Activated CD4-positive, alpha-beta T cell treated with anti-CD3 and anti-CD28 coated beads for 1 hour (primary cell): ENCODE measurements around the gene CAPN8.
"Not testable (repeated sequence)": the region's sequence is repeated elsewhere in the genome, so short reads cannot be mapped to it uniquely, and the experiment has no call there.

ENCODE experiments used
- DNase-seq: peaks from one replicate; pipeline ENCODE4 v3.0.0-alpha.2; 2020

The CAPN8 gene

GRCh38 chr1:223524930-223525451, 140.5 kb downstream of the CAPN8 start:
- no peak for DNase-seq

GRCh38 chr1:223521150-223521549, 144.4 kb downstream of the CAPN8 start:
- DNase-seq = no peak

GRCh38 chr1:223520200-223520599, 145.3 kb downstream of the CAPN8 start:
- no peak for DNase-seq

DNA sequence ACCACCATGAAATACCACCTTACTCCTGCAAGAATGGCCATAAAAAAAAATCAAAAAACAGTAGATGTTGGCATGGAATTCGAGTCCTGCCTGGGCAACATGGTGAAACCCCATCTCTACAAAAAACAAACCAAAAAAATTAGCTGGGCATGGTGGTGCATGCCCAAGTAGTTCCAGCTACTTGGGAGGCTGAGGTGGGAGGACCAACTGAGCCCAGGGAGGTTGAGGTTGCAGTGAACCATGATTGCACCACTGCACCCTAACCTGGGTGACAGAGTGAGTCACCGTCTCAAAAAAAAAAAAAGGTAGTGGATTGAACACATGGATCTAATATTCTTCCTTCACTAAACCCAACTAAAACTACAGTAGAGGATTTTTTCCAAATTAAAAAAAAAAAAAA, 146.4 kb downstream of the CAPN8 start:
- DNase-seq = no peak

DNA sequence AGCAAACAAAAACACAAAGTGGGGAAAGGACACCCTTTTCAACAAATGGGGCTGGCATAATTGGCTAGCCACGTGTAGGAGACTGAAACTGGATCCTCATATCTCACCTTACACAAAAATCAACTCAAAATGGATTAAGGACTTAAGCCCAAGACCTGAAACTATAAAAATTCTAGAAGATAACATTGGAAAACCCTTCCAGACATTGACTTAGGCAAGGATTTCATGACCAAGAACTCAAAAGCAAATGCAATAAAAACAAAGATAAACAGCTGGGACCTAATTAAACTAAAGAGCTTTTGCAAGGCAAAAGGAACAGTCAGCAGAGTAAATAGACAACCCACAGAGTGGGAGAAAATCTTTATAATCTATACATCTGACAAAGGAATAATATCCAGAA, 146.9 kb downstream of the CAPN8 start:
- DNase-seq = not testable (repeated sequence)

DNA sequence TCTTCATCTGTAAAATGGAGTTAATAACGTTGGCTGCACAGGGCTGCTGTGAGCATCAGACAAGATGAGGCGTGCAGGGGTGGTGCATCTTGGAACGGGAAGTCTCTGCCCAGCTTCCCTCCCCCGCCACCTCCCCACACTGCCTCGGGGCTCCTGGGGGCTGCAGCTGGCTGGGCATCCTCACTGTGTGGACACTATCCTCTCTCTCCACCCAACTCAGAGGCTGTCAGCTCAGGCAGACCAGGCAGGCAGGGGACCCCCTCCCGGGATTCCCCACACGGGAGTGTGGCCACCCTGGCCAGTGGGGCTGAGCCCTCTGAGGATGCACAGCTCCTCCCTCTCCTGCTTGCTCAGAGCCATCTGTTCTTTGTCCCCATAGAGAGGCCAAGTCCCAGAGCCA, 149.6 kb downstream of the CAPN8 start:
- DNase-seq = no peak

- DNase-seq = peak; percentile 10
Observed at GRCh38 chr1:223515421-223515820, 150.1 kb downstream of the CAPN8 start.

GRCh38 chr1:223514644-223515043, 150.9 kb downstream of the CAPN8 start:
- no peak for DNase-seq

DNA sequence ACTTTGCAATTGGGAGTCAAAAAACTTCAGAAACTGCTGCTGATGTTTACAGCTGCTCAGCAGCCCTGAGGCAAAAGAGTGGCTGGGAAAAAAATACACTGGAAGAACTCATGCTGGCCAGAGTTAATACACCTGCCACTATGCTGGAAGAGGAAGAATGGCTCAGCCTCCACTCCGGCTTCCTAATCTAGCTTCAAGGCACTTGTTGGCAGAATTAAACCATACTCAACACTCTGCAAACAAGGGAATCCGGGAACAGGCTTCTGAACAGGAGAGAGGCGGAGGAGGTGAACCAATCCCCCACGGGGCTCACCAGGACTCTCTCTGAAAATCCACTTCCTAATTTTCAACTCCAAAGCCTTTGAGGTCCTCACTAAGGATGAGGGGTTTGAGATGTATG, 152.2 kb downstream of the CAPN8 start:
- no peak for DNase-seq

DNA sequence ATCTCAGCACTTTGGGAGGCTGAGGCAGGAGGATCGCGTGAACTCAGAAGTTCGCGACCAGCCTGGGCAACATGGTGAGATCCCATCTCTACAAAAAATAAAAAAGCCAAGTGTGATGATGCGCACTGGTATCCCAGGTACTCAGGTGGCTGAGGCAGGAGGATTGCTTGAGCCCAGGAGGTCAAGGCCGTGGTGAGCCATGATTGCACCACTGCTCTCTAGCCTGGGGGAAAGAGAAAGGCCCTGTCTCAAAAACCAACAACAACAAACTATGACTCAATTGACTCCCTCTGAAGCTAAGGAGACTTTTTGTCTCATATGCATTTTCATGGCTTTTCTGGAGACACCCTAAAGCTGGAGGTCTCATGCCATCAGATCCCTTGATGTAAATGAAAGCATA, 153.4 kb downstream of the CAPN8 start:
- DNase-seq = no peak

- DNase-seq = no peak
Observed at GRCh38 chr1:223508796-223509195, 156.7 kb downstream of the CAPN8 start.

DNA sequence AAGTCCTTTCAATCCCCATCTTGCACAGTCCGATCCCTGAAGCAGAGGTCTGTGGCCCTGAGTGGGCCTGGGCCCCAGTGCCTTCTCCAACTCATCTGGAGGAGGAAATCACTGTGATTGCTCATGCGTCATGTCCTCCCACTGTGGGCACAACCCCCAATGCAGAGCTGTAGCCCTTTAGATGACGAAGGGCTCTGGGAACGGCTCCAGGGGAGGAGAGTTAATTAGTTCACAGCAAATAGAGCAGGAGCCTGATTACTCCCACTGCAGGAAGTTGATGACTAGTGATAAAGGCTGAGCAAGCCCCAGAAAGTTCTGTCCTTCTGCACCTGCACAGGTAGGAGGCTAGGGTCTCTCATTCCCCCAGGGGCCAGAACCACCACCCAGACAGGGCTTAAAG, 160.8 kb downstream of the CAPN8 start:
- DNase-seq = no peak

- no peak for DNase-seq
Observed at GRCh38 chr1:223503348-223503747, 162.2 kb downstream of the CAPN8 start.

- no peak for DNase-seq
Observed at GRCh38 chr1:223500560-223501425, 164.7 kb downstream of the CAPN8 start.

DNA sequence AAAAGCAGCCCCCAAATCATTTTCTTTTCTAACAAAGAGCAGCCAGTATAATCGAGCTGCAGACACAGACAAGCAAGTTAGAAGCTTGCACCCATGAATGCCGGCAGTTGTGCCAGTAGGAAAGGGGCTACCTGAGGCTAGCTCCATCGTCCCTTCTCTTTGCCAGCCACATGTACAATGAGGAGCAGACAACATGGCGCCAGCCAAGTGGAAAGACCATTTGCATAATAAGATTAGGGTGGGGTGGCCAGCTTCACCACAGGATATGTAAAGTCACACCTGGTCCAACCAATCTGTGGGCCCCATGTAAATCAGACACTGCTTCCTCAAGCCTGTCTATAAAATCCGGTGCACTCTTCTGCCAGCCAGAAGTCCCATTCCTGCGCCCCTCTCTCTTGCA, 168.6 kb downstream of the CAPN8 start:
- DNase-seq = no peak

DNA sequence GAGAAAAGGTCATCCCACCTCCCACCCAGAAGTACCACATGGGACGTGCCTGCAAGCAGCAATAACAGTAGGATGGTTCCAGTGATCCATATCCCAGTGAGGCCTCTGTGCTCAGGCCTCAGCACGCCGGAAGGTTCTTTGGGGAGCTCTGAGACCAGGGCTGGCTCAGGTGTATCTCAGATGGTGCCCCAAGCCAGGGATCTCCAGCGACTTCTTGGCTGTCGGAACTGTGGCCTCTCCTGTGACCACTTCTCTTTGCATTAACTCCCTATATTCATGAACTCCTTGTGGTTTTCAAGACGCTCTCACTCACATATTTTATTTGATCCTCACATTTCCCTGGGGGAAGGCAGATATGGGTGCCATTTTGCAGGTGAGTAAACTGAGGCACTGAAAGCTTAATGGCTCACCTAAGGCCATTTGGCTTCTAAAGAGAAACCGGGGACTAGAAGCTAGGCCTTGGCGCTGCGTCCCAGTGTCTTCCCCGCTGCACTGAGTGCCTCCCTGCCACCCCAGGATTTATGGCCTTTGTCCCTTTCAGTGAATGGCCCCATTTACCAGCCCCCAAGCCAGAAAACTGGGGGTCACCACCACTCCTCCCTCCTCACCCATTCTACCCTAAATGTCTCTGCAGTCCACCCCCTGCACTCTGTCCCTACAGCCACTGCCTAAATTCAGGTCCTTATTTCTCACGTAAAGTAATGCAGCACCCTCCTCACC, 170.4 kb downstream of the CAPN8 start:
- DNase-seq = no peak

DNA sequence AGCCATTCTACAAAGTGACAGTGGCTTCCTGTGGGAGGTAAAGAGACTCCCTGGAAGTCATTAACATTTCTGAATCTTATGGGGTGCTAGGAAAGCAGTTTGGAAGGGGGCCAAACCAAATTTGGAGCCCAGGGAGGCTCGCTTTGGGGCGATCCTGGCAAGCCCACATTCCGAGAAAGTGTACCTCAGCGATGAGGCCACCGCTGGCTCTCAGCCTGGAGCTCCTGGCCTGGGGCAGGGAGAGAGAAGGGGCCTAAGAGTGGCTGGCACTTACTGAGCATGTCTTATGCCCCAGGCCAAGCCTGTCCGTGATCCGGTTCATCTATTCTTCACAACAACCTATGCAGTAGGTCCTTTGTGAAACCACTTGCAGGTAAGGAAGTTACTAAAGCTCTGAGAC, 173.5 kb downstream of the CAPN8 start:
- DNase-seq = no peak
